GM12875 (cell line): ENCODE data around the gene CRYGC.
"Not testable (repeated sequence)": the region's sequence is repeated elsewhere in the genome, so short reads cannot be mapped to it uniquely, and the experiment has no call there.

ENCODE experiments used
- H3K4me3 ChIP-seq: one replicate; pipeline ENCODE4 v1.5.1; 2011; ENCODE audit warnings: low read depth, low read length, control low read depth
- CTCF ChIP-seq: IDR thresholded peaks from 2 replicates; pipeline ENCODE4 v1.5.1; 2011; ENCODE audit warnings: low read depth, mild to moderate bottlenecking, control low read depth, inconsistent platforms, low read length, moderate library complexity, borderline replicate concordance; ENCODE audit not compliant: insufficient read depth

Gene CRYGC

GRCh38 chr2:208122248-208122647 lies 7.4 kb downstream of the CRYGC start:
- TF ChIP-seq CTCF = no peak
- H3K4me3 ChIP-seq = no peak overlapping the region

GRCh38 chr2:208118918-208119317 lies 10.7 kb downstream of the CRYGC start:
- H3K4me3 ChIP-seq = no peak overlapping the region
- TF ChIP-seq CTCF = no peak

GRCh38 chr2:208117390-208117789 lies 12.2 kb downstream of the CRYGC start:
- not testable (repeated sequence) for H3K4me3 ChIP-seq

GRCh38 chr2:208112969-208113368 lies 16.7 kb downstream of the CRYGC start:
- H3K4me3 ChIP-seq = no peak overlapping the region
- no peak for TF ChIP-seq CTCF

GRCh38 chr2:208112273-208112745 lies 17.3 kb downstream of the CRYGC start:
- H3K4me3 ChIP-seq = not testable (repeated sequence)

- no peak for TF ChIP-seq CTCF
- H3K4me3 ChIP-seq = no peak overlapping the region
Observed at GRCh38 chr2:208103616-208104015, 26.0 kb downstream of the CRYGC start.

GRCh38 chr2:208101716-208102631 lies 27.7 kb downstream of the CRYGC start:
- TF ChIP-seq CTCF = no peak
- H3K4me3 ChIP-seq = no peak overlapping the region

GRCh38 chr2:208099682-208100470 lies 29.8 kb downstream of the CRYGC start:
- TF ChIP-seq CTCF = no peak
- no peak overlapping the region for H3K4me3 ChIP-seq

GRCh38 chr2:208098701-208099100 lies 30.9 kb downstream of the CRYGC start:
- not testable (repeated sequence) for H3K4me3 ChIP-seq
